GM21367 (cell line): ENCODE measurements around the gene TM4SF5.

Source experiments
- ATAC-seq: cut with Tn5 transposase; IDR thresholded peaks from one replicate; pipeline ENCODE4 v1.9.1; 2021; ENCODE audit not compliant: unreplicated experiment

TM4SF5 gene

GRCh38 chr17:4771519-4772234, at the start of gene TM4SF5:
TM4SF5 (plus strand) TSS chr17:4771886; CDS start chr17:4771923, 37 bp downstream.
- no peak for ATAC-seq

- no peak for ATAC-seq
Measured at GRCh38 chr17:4722678-4723240, 48.9 kb upstream of the TM4SF5 start.

DNA sequence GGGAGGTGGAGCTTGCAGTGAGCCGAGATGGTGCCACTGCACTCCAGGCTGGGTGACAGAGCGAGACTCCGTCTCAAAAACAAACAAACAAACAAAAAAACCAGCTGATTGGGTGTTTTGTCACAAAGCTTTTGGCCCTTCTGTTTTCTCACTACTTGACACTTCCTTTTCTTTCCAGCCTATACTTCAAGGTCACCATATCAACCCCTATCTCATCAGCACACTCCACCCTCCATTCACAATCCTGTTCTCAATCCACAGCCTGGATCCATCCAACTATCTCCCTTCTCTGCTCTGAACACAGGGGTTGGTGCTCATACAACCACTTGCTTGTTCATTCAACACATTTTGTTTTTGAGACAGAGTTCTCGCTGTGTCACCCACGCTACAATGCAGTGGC, 47.0 kb upstream of the TM4SF5 start:
- no peak for ATAC-seq

DNA sequence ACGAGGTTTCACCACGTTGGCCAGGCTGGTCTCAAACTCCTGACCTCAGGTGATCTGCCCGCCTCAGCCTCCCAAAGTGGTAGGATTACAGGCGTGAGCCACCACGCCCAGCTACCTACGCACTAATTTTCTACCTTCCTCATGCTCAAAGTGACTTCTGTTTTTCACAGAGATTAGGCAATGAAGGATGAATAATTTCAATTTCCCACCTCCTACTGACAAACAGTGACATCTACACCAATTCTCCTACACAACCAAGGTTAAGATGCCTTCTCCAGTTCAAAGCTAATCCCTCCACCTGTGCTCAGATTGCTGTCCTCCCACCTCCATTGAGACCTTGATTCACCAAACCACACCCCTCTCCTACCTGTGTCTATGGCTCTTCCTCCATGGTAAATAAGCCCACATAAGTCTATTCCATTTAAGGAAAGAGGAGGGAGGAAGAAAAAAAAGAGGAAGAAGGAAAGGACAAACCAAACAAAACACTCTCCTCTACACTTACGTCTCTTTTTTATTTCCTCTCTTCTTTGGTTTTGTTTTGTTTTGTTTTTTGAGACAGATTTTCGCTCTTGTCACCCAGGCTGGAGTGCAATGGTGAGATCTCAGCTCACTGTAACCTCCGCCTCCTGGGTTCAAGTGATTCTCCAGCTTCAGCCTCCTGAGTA, 45.9 kb upstream of the TM4SF5 start:
- ATAC-seq = no peak

- ATAC-seq = no peak
Measured at GRCh38 chr17:4728124-4728523, 43.6 kb upstream of the TM4SF5 start.

DNA sequence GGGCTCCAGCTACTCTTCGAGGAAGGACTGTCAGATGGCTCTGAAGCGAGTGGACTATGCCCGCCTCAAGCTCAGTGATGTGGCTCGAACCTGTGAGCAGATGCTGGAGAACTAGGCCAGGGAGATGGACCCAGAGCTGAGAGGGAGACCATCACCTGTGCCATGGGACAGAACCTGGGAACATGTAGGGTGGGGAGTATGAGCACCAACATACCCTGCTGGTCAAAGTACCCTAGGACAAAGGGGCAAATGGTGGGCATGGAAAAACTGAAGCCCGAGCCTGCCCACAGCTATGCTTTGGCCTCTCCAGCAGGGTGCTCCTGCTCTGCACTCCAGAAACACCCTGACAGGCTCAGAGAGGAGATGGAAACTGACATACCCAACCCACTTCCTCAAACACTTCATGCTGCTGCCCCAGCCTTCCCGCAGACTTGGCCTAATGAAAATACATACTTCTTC, 38.6 kb upstream of the TM4SF5 start:
- ATAC-seq = no peak

GRCh38 chr17:4734857-4735475, 36.7 kb upstream of the TM4SF5 start:
- no peak for ATAC-seq

GRCh38 chr17:4735876-4736651, 35.6 kb upstream of the TM4SF5 start:
- no peak for ATAC-seq

GRCh38 chr17:4738136-4739121, 33.3 kb upstream of the TM4SF5 start:
- no peak for ATAC-seq

GRCh38 chr17:4739122-4740024, 32.3 kb upstream of the TM4SF5 start, which contains the start of the genes CXCL16 and ZMYND15:
CXCL16 (minus strand) TSS chr17:4739928; CDS start chr17:4739339, 589 bp downstream.
ZMYND15 (plus strand) TSS chr17:4739833; CDS start chr17:4740549, 716 bp downstream.
- ATAC-seq = no peak

GRCh38 chr17:4740025-4740351, 31.7 kb upstream of the TM4SF5 start:
- ATAC-seq = no peak

GRCh38 chr17:4740584-4740983, 31.1 kb upstream of the TM4SF5 start:
- no peak for ATAC-seq

DNA sequence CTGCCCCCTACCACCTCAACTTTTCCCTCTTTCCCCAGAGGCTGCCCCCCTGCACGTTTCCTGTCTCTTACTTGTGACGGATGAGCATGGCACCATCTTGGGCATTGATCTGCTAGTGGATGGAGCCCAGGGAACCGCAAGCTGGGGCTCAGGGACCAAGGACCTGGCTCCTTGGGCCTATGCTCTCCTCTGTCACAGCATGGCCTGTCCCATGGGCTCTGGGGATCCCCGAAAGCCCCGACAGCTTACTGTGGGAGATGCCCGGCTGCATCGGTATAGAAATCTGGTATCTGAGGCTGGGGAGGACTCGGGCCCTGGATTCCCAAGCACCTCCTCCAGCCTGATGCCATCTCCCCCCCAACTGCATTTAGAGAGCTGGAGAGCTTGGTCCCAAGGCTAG, 30.1 kb upstream of the TM4SF5 start:
- ATAC-seq = no peak

GRCh38 chr17:4742133-4742532, 29.6 kb upstream of the TM4SF5 start:
- ATAC-seq = no peak

GRCh38 chr17:4742629-4743028, 29.1 kb upstream of the TM4SF5 start:
- no peak for ATAC-seq

GRCh38 chr17:4743216-4743615, 28.5 kb upstream of the TM4SF5 start:
- ATAC-seq = no peak

DNA sequence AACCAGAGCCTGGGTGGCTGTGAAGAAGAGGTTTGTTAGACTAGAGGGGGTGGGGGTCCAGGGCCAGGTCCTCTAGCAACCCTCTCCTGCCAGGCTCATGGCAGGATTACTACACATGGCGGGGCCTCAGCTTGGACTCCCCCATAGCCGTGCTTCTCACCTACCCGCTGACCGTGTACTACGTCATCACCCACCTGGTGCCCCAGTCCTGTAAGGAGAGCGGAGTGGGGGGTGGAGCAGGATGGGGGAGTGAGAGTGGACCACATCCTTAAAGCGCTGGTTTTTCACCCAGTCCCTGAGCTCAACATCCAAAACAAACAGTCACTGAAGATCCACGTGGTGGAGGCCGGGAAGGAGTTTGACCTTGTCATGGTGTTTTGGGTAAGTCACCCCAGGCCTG, 27.8 kb upstream of the TM4SF5 start:
- ATAC-seq = no peak
